ENCODE measurements around the gene EPS15.

Gene EPS15

DNA sequence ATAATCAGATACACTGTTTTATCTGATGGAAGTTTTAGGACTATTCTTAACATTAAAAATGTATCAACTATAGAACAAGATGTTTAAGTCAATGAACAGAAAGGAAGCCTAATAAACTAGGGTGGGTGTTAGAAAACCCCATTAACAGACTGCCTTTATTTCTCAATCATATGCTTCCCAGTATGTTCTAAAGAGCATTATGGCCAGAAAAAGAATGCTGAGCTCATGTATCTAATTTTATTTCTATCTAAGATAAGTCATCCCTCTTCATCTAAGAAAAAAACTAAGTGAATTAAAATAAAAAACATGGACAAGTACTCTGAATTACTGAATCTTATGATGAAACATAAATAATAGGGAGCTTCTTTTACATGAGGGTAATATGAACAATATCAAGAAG is 102.2 kb downstream of the EPS15 start (continued):
- no peak for TF ChIP-seq ZFP37 (tag by site-specific recombination; IDR thresholded peaks at IDR 0.05)

DNA sequence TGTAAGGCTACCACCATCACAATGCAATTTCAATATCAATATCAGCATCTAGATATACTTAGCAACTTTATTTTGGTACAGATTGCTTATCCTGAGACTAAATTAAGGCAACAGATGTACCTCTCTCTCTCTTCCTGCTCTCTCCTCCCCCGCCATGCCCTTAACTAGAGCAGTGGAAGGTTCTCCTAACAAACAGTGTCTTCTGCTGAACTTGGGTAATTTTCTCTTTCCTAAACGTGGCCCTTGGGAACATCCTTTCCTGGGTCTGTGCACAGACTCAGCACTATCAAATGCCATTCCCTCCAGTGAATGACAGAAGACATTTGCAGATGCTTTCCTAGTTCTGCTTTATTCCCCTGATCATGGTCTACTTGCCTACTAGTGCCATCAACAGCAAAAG is 103.1 kb downstream of the EPS15 start:
- peaks cover 0 to 20% of the 10 kb centered on the region in 2 experiments; a peak in 2 of 3 replicates for H3K36me3 ChIP-seq (ENCODE audit: control insufficient read depth in 2 of 2, insufficient read depth in 1 of 2, low read length in 2 of 2)
- H3K4me3 ChIP-seq (ENCODE audit: low read depth, low read length), result no peak overlapping the region
- no peak overlapping the region for H3K27ac ChIP-seq (ENCODE audit: extremely low read depth, low read depth, low read length)
- 0 out of 2 replicates have a peak, but pooled peaks cover 4% of the 10 kb centered on the region for H3K4me1 ChIP-seq (ENCODE audit: control insufficient read depth, insufficient read depth, low read length)
- CTCF ChIA-PET, result no interaction called here
- POLR2A ChIA-PET, result no interaction called here
- H3K9me3 ChIP-seq (ENCODE audit: control insufficient read depth, insufficient read depth, low read depth, low read length), result no peaks in the 10 kb centered on the region
- TF ChIP-seq ZNF626 (tag by site-specific recombination; IDR thresholded peaks at IDR 0.05) (no peak), ZNF558 (tag by site-specific recombination; IDR thresholded peaks at IDR 0.05) (no peak), ZNF423 (tag by site-specific recombination; IDR thresholded peaks at IDR 0.05) (no peak), SCRT2 (tag by site-specific recombination; IDR thresholded peaks at IDR 0.05) (no peak), FEZF1 (tag by site-specific recombination; IDR thresholded peaks at IDR 0.05) (no peak), ZBTB7A (tag by site-specific recombination; IDR thresholded peaks at IDR 0.05; ENCODE audit: low read depth) (no peak), SCRT1 (tag by site-specific recombination; IDR thresholded peaks at IDR 0.05; ENCODE audit: borderline replicate concordance) (no peak), ZNF302 (tag by site-specific recombination; IDR thresholded peaks at IDR 0.05; ENCODE audit: low read depth) (no peak), ZNF112 (tag by site-specific recombination; IDR thresholded peaks at IDR 0.05) (no peak), MEIS1 (CRISPR knock-in tag; IDR thresholded peaks at IDR 0.05; ENCODE audit: borderline replicate concordance) (no peak), ZNF114 (tag by site-specific recombination; IDR thresholded peaks at IDR 0.05) (no peak)
- TF ChIP-seq, protein P1, sequence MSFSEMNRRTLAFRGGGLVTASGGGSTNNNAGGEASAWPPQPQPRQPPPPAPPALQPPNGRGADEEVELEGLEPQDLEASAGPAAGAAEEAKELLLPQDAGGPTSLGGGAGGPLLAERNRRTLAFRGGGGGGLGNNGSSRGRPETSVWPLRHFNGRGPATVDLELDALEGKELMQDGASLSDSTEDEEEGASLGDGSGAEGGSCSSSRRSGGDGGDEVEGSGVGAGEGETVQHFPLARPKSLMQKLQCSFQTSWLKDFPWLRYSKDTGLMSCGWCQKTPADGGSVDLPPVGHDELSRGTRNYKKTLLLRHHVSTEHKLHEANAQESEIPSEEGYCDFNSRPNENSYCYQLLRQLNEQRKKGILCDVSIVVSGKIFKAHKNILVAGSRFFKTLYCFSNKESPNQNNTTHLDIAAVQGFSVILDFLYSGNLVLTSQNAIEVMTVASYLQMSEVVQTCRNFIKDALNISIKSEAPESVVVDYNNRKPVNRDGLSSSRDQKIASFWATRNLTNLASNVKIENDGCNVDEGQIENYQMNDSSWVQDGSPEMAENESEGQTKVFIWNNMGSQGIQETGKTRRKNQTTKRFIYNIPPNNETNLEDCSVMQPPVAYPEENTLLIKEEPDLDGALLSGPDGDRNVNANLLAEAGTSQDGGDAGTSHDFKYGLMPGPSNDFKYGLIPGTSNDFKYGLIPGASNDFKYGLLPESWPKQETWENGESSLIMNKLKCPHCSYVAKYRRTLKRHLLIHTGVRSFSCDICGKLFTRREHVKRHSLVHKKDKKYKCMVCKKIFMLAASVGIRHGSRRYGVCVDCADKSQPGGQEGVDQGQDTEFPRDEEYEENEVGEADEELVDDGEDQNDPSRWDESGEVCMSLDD (tag by site-specific recombination; IDR thresholded peaks at IDR 0.05), result no peak
- TF ChIP-seq, protein P2, sequence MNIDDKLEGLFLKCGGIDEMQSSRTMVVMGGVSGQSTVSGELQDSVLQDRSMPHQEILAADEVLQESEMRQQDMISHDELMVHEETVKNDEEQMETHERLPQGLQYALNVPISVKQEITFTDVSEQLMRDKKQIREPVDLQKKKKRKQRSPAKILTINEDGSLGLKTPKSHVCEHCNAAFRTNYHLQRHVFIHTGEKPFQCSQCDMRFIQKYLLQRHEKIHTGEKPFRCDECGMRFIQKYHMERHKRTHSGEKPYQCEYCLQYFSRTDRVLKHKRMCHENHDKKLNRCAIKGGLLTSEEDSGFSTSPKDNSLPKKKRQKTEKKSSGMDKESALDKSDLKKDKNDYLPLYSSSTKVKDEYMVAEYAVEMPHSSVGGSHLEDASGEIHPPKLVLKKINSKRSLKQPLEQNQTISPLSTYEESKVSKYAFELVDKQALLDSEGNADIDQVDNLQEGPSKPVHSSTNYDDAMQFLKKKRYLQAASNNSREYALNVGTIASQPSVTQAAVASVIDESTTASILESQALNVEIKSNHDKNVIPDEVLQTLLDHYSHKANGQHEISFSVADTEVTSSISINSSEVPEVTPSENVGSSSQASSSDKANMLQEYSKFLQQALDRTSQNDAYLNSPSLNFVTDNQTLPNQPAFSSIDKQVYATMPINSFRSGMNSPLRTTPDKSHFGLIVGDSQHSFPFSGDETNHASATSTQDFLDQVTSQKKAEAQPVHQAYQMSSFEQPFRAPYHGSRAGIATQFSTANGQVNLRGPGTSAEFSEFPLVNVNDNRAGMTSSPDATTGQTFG (tag by site-specific recombination; IDR thresholded peaks at IDR 0.05; ENCODE audit: borderline replicate concordance), result no peak
- TF ChIP-seq, protein P3, sequence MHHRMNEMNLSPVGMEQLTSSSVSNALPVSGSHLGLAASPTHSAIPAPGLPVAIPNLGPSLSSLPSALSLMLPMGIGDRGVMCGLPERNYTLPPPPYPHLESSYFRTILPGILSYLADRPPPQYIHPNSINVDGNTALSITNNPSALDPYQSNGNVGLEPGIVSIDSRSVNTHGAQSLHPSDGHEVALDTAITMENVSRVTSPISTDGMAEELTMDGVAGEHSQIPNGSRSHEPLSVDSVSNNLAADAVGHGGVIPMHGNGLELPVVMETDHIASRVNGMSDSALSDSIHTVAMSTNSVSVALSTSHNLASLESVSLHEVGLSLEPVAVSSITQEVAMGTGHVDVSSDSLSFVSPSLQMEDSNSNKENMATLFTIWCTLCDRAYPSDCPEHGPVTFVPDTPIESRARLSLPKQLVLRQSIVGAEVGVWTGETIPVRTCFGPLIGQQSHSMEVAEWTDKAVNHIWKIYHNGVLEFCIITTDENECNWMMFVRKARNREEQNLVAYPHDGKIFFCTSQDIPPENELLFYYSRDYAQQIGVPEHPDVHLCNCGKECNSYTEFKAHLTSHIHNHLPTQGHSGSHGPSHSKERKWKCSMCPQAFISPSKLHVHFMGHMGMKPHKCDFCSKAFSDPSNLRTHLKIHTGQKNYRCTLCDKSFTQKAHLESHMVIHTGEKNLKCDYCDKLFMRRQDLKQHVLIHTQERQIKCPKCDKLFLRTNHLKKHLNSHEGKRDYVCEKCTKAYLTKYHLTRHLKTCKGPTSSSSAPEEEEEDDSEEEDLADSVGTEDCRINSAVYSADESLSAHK (tag by site-specific recombination; IDR thresholded peaks at IDR 0.05), result no peak

DNA sequence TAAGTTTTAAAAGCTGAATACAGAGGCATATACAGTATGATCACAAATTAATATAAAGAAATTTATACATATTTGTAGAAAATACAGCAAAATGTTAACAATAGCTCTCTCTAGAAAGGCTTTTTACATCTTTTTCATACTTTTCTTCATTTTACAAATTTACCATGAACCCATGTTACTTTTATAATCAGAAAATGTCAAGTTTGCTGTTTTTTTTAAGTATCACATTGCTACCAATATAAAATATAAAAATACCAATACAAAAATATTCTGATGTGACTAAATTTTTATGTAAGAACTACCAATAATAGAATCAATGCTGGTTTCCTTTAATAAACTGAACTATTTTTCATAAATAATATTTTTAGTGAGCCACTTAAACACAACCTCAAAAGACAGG is 104.3 kb downstream of the EPS15 start:
- Histone ChIP-seq H3K9me3 (ENCODE audit: control insufficient read depth, insufficient read depth, low read depth, low read length) (no peaks in the 10 kb centered on the region), H3K4me1 (ENCODE audit: control insufficient read depth, insufficient read depth, low read length) (0 out of 2 replicates have a peak, but pooled peaks cover 4% of the 10 kb centered on the region)
- POLR2A ChIA-PET, result no interaction called here
- TF ChIP-seq TCF7L2 (IDR thresholded peaks at IDR 0.05; ENCODE audit: borderline replicate concordance, low read depth, low read length), result no peak
- no peak for TF ChIP-seq GLI2 (tag by site-specific recombination; IDR thresholded peaks at IDR 0.05; ENCODE audit: borderline replicate concordance, low read depth)
- no peak for TF ChIP-seq ZNF529 (tag by site-specific recombination; IDR thresholded peaks at IDR 0.05; ENCODE audit: insufficient replicate concordance)
- no peak for TF ChIP-seq GLIS1 (tag by site-specific recombination; IDR thresholded peaks at IDR 0.05)
- TF ChIP-seq, protein P4, sequence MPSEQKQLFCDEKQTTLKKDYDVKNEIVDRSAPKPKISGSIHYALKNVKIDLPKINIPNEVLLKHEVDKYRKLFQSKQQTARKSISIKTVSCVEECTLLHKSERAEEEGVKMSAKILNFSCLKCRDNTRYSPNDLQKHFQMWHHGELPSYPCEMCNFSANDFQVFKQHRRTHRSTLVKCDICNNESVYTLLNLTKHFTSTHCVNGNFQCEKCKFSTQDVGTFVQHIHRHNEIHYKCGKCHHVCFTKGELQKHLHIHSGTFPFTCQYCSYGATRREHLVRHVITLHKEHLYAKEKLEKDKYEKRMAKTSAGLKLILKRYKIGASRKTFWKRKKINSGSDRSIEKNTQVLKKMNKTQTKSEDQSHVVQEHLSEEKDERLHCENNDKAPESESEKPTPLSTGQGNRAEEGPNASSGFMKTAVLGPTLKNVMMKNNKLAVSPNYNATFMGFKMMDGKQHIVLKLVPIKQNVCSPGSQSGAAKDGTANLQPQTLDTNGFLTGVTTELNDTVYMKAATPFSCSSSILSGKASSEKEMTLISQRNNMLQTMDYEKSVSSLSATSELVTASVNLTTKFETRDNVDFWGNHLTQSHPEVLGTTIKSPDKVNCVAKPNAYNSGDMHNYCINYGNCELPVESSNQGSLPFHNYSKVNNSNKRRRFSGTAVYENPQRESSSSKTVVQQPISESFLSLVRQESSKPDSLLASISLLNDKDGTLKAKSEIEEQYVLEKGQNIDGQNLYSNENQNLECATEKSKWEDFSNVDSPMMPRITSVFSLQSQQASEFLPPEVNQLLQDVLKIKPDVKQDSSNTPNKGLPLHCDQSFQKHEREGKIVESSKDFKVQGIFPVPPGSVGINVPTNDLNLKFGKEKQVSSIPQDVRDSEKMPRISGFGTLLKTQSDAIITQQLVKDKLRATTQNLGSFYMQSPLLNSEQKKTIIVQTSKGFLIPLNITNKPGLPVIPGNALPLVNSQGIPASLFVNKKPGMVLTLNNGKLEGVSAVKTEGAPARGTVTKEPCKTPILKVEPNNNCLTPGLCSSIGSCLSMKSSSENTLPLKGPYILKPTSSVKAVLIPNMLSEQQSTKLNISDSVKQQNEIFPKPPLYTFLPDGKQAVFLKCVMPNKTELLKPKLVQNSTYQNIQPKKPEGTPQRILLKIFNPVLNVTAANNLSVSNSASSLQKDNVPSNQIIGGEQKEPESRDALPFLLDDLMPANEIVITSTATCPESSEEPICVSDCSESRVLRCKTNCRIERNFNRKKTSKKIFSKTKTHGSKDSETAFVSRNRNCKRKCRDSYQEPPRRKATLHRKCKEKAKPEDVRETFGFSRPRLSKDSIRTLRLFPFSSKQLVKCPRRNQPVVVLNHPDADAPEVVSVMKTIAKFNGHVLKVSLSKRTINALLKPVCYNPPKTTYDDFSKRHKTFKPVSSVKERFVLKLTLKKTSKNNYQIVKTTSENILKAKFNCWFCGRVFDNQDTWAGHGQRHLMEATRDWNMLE (tag by site-specific recombination; conservative IDR thresholded peaks at IDR 0.05; ENCODE audit: low read depth), result no peak
- TF ChIP-seq SALL2 (tag by site-specific recombination; IDR thresholded peaks at IDR 0.05; ENCODE audit: borderline replicate concordance), result no peak

More for the DNA sequence above, 104.3 kb downstream of the EPS15 start:
- CTCF ChIA-PET, result no interaction called here
- no peak overlapping the region for H3K4me3 ChIP-seq (ENCODE audit: low read depth, low read length)
- H3K27ac ChIP-seq (ENCODE audit: extremely low read depth, low read depth, low read length), result no peak overlapping the region
- peaks cover 0 to 10% of the 10 kb centered on the region in 2 experiments; a peak in 2 of 3 replicates for H3K36me3 ChIP-seq (ENCODE audit: control insufficient read depth in 2 of 2, insufficient read depth in 1 of 2, low read length in 2 of 2)
